DOHH2 (cell line): Measurements from ENCODE around the gene GPR183.

ENCODE experiments used
- EZH2phosphoT487 ChIP-seq: fragments of 200-600 bp; sonication (generic); IDR thresholded peaks from 2 replicates; pipeline ENCODE4 v1.6.1; 2017; ENCODE audit warnings: borderline replicate concordance, mild to moderate bottlenecking, antibody characterized with exemption, low read length, moderate library complexity, mixed read lengths
- TF ChIP-seq, protein P1 (sequence below): fragments of 200-600 bp; sonication (generic); IDR thresholded peaks from one replicate; pipeline ENCODE4 v1.5.1; 2014; ENCODE audit warnings: antibody characterized with exemption, mild to moderate bottlenecking, low read depth, low read length; ENCODE audit not compliant: poor library complexity, severe bottlenecking

DNA sequence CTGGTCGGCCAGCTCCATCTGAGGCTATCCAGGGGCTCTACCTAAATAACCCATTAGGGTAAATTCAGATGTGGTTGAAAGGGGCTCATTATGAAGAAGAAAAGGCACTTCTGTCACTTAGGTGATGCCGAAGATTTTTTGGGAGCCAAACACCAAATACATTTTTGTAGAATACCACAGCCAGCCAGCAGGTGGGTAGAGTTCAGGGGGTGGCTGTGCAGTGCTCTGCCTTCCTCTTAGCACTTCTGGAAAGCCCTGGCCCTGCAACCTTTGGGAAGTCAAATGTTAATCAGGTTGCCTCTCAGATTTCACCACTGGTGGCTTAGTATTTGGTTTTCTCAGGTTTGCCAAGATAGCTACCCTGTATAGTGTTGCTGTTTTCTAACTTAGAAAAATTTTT, 30.5 kb downstream of the GPR183 start:
- TF ChIP-seq, protein P1, sequence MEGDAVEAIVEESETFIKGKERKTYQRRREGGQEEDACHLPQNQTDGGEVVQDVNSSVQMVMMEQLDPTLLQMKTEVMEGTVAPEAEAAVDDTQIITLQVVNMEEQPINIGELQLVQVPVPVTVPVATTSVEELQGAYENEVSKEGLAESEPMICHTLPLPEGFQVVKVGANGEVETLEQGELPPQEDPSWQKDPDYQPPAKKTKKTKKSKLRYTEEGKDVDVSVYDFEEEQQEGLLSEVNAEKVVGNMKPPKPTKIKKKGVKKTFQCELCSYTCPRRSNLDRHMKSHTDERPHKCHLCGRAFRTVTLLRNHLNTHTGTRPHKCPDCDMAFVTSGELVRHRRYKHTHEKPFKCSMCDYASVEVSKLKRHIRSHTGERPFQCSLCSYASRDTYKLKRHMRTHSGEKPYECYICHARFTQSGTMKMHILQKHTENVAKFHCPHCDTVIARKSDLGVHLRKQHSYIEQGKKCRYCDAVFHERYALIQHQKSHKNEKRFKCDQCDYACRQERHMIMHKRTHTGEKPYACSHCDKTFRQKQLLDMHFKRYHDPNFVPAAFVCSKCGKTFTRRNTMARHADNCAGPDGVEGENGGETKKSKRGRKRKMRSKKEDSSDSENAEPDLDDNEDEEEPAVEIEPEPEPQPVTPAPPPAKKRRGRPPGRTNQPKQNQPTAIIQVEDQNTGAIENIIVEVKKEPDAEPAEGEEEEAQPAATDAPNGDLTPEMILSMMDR: no peak
- TF ChIP-seq EZH2phosphoT487: no peak
